Spleen (tissue), 7 donors: ENCODE measurements around the gene NCOR2.

Experiments used
- CTCF ChIP-seq, 11 experiments: fragments of 200-600 bp in 7 of 11; fragments of 450-650 bp in 4 of 11; sonication (generic) in 4 of 11; IDR thresholded peaks in 8 of 11; conservative IDR thresholded peaks in 3 of 11; 1 replicate in 7 of 11; 2 replicates in 4 of 11; pipeline versions ENCODE4 v1.4.0 to v1.8.0; 2016 to 2021; ENCODE audit warnings: antibody characterized with exemption in 11 of 11, inconsistent platforms in 4 of 11, mild to moderate bottlenecking in 1 of 11
- POLR2A ChIP-seq, 3 donors: fragments of 450-650 bp; IDR thresholded peaks; one replicate each; pipeline ENCODE4 v1.5.1; 2017; ENCODE audit warnings: antibody characterized with exemption in 3 of 3, mild to moderate bottlenecking in 1 of 3
- POLR2AphosphoS5 ChIP-seq, 3 donors: sonication (generic); formaldehyde crosslinking; IDR thresholded peaks; one replicate each; pipeline ENCODE4 v1.5.1; 2017; ENCODE audit warnings: antibody characterized with exemption in 3 of 3
- donor health status: DM: no; HTN: no; CAD: no; lungs with moderate emphysema.
- donor health status: DM: no; HTN: no; CAD: no.
- donor health status: DM: no; HTN: no; CAD: no.

DNA sequence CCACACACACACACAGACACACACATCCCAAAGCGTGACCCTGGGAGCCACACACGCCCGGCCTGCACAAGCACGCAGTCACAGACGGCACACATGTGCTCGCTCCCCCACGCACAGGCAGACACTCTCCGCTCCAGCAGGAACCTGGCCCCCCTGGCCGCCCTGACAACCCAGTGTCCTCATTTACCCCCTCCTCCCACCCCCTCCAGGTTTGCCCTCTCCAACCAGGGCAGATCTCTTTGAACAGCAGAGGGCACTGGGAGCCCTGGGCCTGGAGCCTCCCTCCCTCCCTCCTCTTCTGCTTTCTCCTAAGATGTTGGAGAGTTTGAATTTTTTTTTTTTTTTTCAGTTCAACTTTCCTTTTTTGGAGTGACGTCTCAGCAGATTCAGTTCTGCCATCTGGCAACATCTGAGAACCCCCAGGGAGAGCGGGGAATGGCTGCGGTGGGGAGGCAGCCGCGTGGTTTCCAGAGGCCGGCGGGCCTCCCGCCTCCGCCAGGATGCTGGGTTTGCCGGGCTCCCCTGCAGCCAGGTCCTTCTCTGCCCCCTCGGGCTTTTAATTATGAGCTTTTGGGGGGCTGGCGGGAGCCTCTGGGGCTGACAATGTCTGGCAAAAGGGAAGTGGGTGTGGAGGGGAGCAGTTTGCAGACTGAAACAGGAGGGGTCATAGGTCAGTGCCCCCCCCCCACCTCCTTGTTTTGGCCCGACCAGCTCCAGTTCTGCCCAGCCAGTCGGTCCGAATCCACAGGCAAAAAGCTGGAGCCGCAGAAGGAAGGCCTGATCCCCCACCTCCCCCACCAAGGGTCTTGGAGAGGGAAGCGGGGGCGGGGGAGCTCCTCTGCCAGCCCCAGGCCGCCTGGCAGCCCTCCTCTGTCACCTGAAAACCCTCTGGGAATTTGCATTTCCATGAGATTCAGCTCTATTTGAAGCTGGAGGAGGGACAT lies 1.3 kb upstream of the NCOR2 start:
- TF ChIP-seq POLR2AphosphoS5 (IDR thresholded peaks at IDR 0.05) (peak; percentile 61 to 75 (median 73)), CTCF (IDR thresholded peaks at IDR 0.05 in 8 of 11, conservative IDR thresholded peaks at IDR 0.05 in 3 of 11) (peak in 5 of 11 experiments; percentile 9 to 50 (median 25)), POLR2A (IDR thresholded peaks at IDR 0.05) (no peak)
